Progenitor cell of endocrine pancreas (in vitro differentiated cells): ENCODE results near the gene POFUT2. TPM values are rescaled to one million over a fixed set of nuclear protein-coding genes. Genes with fewer than 3 reads are reported as not detected.

ENCODE experiments used
- DNase-seq: peaks from one replicate; pipeline ENCODE4 v3.0.0; 2021; ENCODE audit warnings: low spot score; ENCODE audit not compliant: unreplicated experiment
- H3K27ac Mint-ChIP-seq: 2 replicates; pipeline ENCODE4 v1.8.0; 2021; ENCODE audit warnings: mild to moderate bottlenecking, moderate library complexity, mixed read lengths
- H3K27me3 Mint-ChIP-seq: 2 replicates; pipeline ENCODE4 v1.8.0; 2021; ENCODE audit warnings: mixed read lengths
- H3K36me3 Mint-ChIP-seq: 2 replicates; pipeline ENCODE4 v1.8.0; 2022; ENCODE audit warnings: mixed read lengths; ENCODE audit not compliant: insufficient read depth
- H3K4me1 Mint-ChIP-seq: 2 replicates; pipeline ENCODE4 v1.8.0; 2021; ENCODE audit warnings: low read depth, mixed read lengths
- H3K4me3 Mint-ChIP-seq: 2 replicates; pipeline ENCODE4 v1.8.0; 2021; ENCODE audit warnings: low read depth, mild to moderate bottlenecking, moderate library complexity, mixed read lengths
- H3K9me3 Mint-ChIP-seq: 2 replicates; pipeline ENCODE4 v1.8.0; 2021; ENCODE audit warnings: low read depth, mixed read lengths
- total RNA-seq: library from RNA; stranded (reverse); gene quantifications from 2 replicates; pipeline ENCODE4 v1.2.1, GENCODE V29; 2021
- TF ChIP-seq, protein P1 (sequence below): fragments of 200-600 bp; sonication (generic); IDR thresholded peaks from one replicate; pipeline ENCODE4 v1.5.0; 2021; ENCODE audit warnings: antibody characterized with exemption, mild to moderate bottlenecking; ENCODE audit not compliant: unreplicated experiment

POFUT2 gene
- total RNA-seq, 1 donor from 2014 or later = 47.8 TPM

DNA sequence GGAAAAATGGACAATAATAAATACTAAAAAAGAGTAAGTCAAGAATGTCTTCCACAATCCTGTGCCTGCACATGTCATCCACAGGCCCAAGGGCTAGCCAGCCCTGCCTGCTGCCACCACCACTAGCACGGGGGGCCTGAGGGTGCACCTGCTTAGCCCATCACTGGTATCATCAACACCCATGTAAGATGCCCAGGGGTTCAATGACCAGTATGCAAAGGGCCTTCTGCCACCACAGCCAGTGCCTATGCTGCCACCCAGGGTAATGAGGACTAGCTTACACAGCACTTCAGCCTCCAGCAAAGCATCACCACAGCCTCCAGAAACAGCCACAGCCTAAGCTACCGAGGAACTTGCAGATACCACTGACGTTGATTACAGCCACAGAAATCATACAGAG, 46.3 kb downstream of the POFUT2 start:
- H3K4me1 Mint-ChIP-seq = no peaks in the 10 kb centered on the region
- H3K36me3 Mint-ChIP-seq = peaks cover 6% of the 10 kb centered on the region
- H3K4me3 Mint-ChIP-seq = no peak overlapping the region
- H3K27ac Mint-ChIP-seq = no peak overlapping the region
- TF ChIP-seq, protein P1, sequence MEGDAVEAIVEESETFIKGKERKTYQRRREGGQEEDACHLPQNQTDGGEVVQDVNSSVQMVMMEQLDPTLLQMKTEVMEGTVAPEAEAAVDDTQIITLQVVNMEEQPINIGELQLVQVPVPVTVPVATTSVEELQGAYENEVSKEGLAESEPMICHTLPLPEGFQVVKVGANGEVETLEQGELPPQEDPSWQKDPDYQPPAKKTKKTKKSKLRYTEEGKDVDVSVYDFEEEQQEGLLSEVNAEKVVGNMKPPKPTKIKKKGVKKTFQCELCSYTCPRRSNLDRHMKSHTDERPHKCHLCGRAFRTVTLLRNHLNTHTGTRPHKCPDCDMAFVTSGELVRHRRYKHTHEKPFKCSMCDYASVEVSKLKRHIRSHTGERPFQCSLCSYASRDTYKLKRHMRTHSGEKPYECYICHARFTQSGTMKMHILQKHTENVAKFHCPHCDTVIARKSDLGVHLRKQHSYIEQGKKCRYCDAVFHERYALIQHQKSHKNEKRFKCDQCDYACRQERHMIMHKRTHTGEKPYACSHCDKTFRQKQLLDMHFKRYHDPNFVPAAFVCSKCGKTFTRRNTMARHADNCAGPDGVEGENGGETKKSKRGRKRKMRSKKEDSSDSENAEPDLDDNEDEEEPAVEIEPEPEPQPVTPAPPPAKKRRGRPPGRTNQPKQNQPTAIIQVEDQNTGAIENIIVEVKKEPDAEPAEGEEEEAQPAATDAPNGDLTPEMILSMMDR = no peak
- peaks cover 9% of the 10 kb centered on the region for H3K27me3 Mint-ChIP-seq
- H3K9me3 Mint-ChIP-seq = peaks cover 25% of the 10 kb centered on the region
- no peak for DNase-seq

DNA sequence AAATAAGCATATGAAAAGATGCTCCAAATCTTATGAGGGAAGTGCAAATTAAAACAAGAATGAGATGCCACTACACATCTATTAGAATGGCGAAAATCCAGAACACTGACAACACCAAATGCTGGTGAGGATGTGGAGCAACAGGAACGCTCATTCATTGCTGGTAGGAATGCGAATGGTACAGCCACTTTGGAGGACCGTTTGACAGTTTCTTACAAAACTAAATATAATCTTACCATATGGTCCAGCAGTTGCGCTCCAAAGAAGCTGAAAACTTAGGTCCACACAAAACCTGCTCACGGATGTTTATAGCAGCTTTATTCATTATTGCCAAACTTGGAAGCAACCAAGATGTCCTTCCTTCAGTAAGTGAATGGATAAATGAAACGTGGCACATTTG, 50.3 kb downstream of the POFUT2 start:
- H3K27ac Mint-ChIP-seq = no peak overlapping the region
- peaks cover 12% of the 10 kb centered on the region for H3K9me3 Mint-ChIP-seq
- no peak overlapping the region for H3K4me3 Mint-ChIP-seq
- H3K36me3 Mint-ChIP-seq = peaks cover 1% of the 10 kb centered on the region
- TF ChIP-seq, protein P1 = no peak
- H3K27me3 Mint-ChIP-seq = peaks cover 6% of the 10 kb centered on the region
- DNase-seq = no peak
- no peaks in the 10 kb centered on the region for H3K4me1 Mint-ChIP-seq

DNA sequence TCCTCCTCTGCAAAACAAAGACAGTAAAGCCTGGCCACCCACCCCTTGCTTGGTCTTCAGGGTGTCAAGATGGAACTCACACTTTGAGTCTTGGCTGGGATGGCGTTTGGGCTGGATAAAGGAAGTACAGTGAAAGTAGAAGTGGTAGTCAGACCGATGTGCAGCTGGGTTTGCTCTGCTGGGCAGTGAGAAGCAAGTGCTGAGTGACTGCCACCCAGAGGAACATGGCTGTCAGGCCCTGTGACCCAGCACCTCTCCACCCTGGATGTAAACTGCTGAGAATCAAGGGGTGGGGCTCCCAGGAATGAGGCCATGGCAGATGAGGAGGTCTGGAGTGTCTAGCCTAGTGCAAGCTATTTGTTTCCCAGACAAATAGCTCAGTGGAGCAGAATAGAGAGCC, 51.2 kb downstream of the POFUT2 start:
- TF ChIP-seq, protein P1 = no peak
- no peaks in the 10 kb centered on the region for H3K36me3 Mint-ChIP-seq
- H3K9me3 Mint-ChIP-seq = peaks cover 8% of the 10 kb centered on the region
- H3K27me3 Mint-ChIP-seq = peaks cover 4% of the 10 kb centered on the region
- no peak for DNase-seq
- H3K27ac Mint-ChIP-seq = no peak overlapping the region
- H3K4me1 Mint-ChIP-seq = peaks cover 3% of the 10 kb centered on the region
- H3K4me3 Mint-ChIP-seq = no peak overlapping the region

DNA sequence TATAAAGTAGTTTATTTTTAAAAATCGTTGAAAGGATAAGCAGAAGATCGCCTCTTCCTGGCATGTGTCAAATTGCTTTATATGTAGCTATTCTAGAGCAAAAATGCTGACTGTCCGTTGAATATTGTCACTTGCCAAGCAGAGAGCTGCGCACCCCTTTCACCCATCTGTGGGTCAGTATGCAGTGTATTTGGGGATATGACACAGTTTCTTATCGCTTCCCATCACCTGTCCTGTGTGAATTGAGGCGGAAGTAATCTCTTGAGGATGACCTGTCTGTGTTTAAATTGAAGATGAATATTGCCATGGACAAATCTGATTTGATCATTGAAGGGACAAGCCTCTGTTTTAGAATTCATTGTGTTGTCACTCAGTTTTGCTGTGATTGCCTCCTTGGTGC, 52.2 kb downstream of the POFUT2 start:
- peaks cover 4% of the 10 kb centered on the region for H3K27me3 Mint-ChIP-seq
- DNase-seq = no peak
- H3K9me3 Mint-ChIP-seq = peaks cover 8% of the 10 kb centered on the region
- H3K27ac Mint-ChIP-seq = no peak overlapping the region
- TF ChIP-seq, protein P1 = no peak
- no peak overlapping the region for H3K4me3 Mint-ChIP-seq
- H3K4me1 Mint-ChIP-seq = peaks cover 3% of the 10 kb centered on the region
- H3K36me3 Mint-ChIP-seq = no peaks in the 10 kb centered on the region

DNA sequence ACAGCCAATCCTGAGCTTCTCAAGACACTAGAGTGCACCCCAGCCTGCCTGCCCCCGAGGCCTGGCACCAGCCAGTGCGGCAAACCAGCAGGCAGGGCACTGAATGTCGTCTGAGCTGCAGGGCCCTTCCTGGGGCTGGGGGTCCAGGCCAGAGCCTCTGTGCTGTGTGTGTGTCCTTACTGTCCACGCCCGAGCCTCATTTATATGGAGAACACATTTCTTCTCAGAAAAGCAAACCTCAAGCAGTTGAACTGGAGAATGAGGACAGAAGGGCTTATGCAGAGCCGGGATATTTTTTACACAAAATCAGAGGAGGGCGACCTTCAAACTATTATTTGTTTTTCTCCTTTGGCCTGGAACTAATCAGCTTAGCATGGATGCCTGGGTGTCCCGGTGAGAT, 52.7 kb downstream of the POFUT2 start:
- DNase-seq = no peak
- H3K27ac Mint-ChIP-seq = no peak overlapping the region
- H3K4me1 Mint-ChIP-seq = peaks cover 3% of the 10 kb centered on the region
- H3K9me3 Mint-ChIP-seq = peaks cover 8% of the 10 kb centered on the region
- H3K36me3 Mint-ChIP-seq = no peaks in the 10 kb centered on the region
- TF ChIP-seq, protein P1 = no peak
- peaks cover 4% of the 10 kb centered on the region for H3K27me3 Mint-ChIP-seq
- H3K4me3 Mint-ChIP-seq = no peak overlapping the region
